HFFc6 (cell line): ENCODE results near the gene ZBTB1. TPM values are rescaled to one million over a fixed set of nuclear protein-coding genes. Genes with fewer than 3 reads are reported as not detected.
"Not testable (repeated sequence)": the region's sequence is repeated elsewhere in the genome, so short reads cannot be mapped to it uniquely, and the experiment has no call there.

Source experiments
- DNase-seq: peaks from one replicate; pipeline ENCODE4 v3.0.0-alpha.2; 2018
- H3K27ac Mint-ChIP-seq: 2 replicates; pipeline ENCODE4 v1.8.0; 2020; ENCODE audit warnings: mild to moderate bottlenecking, mixed read lengths
- H3K27me3 Mint-ChIP-seq: 2 replicates; pipeline ENCODE4 v1.8.0; 2021; ENCODE audit warnings: mild to moderate bottlenecking, moderate library complexity, mixed read lengths; ENCODE audit not compliant: insufficient read depth
- H3K36me3 Mint-ChIP-seq: 2 replicates; pipeline ENCODE4 v1.8.0; 2021; ENCODE audit warnings: low read depth, mixed read lengths
- H3K4me1 Mint-ChIP-seq: 2 replicates; pipeline ENCODE4 v1.8.0; 2020; ENCODE audit warnings: low read depth, mixed read lengths
- H3K4me3 Mint-ChIP-seq: 2 replicates; pipeline ENCODE4 v1.8.0; 2020; ENCODE audit warnings: mild to moderate bottlenecking, moderate library complexity, mixed read lengths
- H3K9me3 Mint-ChIP-seq: 2 replicates; pipeline ENCODE4 v1.8.0; 2020; ENCODE audit warnings: mild to moderate bottlenecking, mixed read lengths
- total RNA-seq, 6 experiments: library from RNA; stranded (reverse); fragmentation: NEBNext Ultra II Directional; extraction: Animal tissue kit (Norgen Biotek cat#: 25700); gene quantifications; 2 replicates in 1 of 6; 3 replicates in 5 of 6; pipeline ENCODE4 v1.2.3, GENCODE V29; 2021
- TF ChIP-seq, protein P1 (sequence below): fragments of 200-600 bp; sonication (generic); IDR thresholded peaks from 2 replicates; pipeline ENCODE4 v1.5.0; 2021; ENCODE audit warnings: antibody characterized with exemption, mild to moderate bottlenecking

ZBTB1 gene
- total RNA-seq, 6 experiments from 2014 or later, result 22.3 to 29.3 (median 25.5) TPM

DNA sequence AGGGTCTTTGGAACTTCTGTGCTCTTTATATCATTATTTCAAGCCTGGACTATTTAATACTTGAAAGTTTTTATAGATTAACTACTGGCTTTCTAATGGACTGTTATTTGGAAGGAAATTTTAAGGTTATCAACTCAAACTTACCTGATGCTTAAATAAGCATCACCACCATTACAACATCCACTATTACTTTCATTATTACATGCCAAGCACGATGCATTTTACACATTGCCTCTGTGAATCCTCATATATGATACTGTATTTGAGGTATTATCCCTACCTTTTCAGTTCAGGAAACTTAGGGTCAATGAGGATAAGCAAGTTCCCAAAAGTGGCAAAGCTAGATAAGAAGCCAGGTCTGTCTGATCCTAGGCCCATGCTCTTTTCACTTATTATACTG, 12.4 kb downstream of the ZBTB1 start:
- no peaks in the 10 kb centered on the region for H3K9me3 Mint-ChIP-seq
- no peak overlapping the region for H3K27ac Mint-ChIP-seq
- peaks cover 40% of the 10 kb centered on the region for H3K4me1 Mint-ChIP-seq
- TF ChIP-seq, protein P1, sequence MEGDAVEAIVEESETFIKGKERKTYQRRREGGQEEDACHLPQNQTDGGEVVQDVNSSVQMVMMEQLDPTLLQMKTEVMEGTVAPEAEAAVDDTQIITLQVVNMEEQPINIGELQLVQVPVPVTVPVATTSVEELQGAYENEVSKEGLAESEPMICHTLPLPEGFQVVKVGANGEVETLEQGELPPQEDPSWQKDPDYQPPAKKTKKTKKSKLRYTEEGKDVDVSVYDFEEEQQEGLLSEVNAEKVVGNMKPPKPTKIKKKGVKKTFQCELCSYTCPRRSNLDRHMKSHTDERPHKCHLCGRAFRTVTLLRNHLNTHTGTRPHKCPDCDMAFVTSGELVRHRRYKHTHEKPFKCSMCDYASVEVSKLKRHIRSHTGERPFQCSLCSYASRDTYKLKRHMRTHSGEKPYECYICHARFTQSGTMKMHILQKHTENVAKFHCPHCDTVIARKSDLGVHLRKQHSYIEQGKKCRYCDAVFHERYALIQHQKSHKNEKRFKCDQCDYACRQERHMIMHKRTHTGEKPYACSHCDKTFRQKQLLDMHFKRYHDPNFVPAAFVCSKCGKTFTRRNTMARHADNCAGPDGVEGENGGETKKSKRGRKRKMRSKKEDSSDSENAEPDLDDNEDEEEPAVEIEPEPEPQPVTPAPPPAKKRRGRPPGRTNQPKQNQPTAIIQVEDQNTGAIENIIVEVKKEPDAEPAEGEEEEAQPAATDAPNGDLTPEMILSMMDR, result no peak
- H3K27me3 Mint-ChIP-seq, result no peaks in the 10 kb centered on the region
- H3K36me3 Mint-ChIP-seq, result no peaks in the 10 kb centered on the region
- H3K4me3 Mint-ChIP-seq, result no peak overlapping the region
- DNase-seq, result no peak

DNA sequence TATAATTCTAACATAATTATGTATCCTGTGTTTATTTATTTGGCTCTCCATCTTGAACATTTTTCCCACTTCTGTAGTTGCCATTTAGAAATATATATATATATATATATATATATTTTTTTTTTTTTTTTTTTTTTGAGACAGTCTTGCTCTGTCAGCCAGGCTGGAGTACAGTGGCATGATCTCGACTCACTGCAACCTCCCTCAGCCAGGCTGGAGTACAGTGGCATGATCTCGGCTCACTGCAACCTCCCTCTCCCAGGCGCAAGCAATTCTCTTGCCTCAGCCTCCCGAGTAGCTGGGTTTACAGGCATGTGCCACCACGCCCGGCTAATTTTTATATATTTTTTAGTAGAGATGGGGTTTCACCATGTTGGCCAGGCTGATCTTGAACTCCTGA, 13.1 kb downstream of the ZBTB1 start:
- H3K4me3 Mint-ChIP-seq, H3K27ac Mint-ChIP-seq, H3K36me3 Mint-ChIP-seq, H3K27me3 Mint-ChIP-seq, DNase-seq, H3K9me3 Mint-ChIP-seq: not testable (repeated sequence)
- H3K4me1 Mint-ChIP-seq, result peaks cover 40% of the 10 kb centered on the region

DNA sequence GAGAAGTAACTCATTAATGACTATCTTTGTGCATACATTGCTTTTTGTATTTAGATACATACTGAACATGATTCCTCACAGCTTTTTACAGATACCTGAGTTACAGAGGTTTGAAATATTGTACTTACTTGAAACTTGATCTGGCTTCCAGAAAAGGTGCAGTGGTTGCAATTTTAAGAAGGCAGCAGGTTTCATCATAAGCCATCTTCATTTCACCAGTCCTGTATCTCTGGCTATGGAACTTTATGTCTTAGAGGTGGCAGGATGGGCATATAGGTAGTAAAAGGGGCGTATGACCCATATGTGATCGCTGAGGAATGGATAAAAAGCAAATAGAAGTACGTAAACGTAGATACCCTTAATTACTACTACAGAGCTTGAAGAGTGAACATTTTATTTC, 13.7 kb downstream of the ZBTB1 start:
- Mint-ChIP-seq H3K36me3 (no peaks in the 10 kb centered on the region), H3K27ac (no peak overlapping the region)

DNA sequence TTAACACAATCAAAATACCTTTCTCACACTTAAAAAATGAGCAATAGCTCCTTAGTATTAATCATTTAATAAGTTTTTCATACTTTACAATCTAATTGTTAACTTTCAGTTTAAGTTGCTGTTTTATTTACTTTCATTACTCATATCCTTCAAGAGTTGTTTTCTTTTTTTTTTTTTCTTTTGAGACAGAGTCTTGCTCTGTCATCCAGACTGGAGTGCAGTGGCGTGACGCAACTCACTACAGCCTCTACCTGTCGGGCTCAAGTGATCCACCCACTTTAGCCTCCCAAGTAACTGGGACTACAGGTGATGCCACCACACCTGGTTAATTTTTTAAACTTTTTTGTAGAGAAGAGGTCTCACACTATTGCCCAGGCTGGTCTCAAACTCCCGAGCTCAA, 16.1 kb downstream of the ZBTB1 start:
- Mint-ChIP-seq H3K27ac (peak overlapping the region; percentile 29; the same call in 1 of the 2 replicates), H3K4me1 (peaks cover 29% of the 10 kb centered on the region), H3K36me3 (peaks cover 8% of the 10 kb centered on the region), H3K9me3 (no peaks in the 10 kb centered on the region), H3K27me3 (no peaks in the 10 kb centered on the region; the same call in 1 of the 2 replicates), H3K4me3 (no peak overlapping the region)
- TF ChIP-seq, protein P1, result no peak
- no peak for DNase-seq

More for the DNA sequence above, 13.7 kb downstream of the ZBTB1 start:
- DNase-seq, result no peak
- Mint-ChIP-seq H3K27me3 (no peaks in the 10 kb centered on the region), H3K4me1 (peaks cover 40% of the 10 kb centered on the region), H3K9me3 (no peaks in the 10 kb centered on the region), H3K4me3 (no peak overlapping the region)
- TF ChIP-seq, protein P1, result no peak

DNA sequence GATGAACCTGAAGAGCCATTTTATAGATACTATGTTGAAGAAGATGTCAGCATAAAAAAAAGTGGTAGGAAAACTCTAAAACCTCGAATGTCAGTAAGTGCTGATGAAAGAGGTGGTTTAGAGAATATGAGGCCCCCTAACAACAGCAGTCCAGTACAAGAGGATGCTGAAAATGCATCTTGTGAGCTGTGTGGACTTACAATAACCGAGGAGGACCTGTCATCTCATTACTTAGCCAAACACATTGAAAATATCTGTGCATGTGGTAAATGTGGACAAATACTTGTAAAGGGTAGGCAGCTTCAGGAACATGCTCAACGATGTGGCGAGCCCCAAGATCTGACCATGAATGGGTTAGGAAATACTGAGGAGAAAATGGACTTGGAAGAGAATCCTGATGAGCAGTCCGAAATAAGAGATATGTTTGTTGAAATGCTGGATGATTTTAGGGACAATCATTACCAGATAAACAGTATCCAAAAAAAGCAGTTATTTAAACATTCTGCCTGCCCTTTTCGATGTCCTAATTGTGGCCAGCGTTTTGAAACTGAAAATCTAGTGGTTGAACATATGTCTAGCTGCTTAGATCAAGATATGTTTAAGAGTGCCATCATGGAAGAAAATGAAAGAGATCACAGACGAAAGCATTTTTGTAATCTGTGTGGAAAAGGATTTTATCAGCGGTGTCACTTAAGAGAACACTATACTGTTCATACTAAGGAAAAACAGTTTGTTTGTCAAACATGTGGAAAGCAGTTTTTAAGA, 18.2 kb downstream of the ZBTB1 start:
- Mint-ChIP-seq H3K4me1 (peaks cover 19% of the 10 kb centered on the region; the same call in 1 of the 2 replicates), H3K27me3 (no peaks in the 10 kb centered on the region; the same call in 1 of the 2 replicates), H3K9me3 (no peaks in the 10 kb centered on the region), H3K4me3 (no peak overlapping the region), H3K36me3 (peaks cover 18% of the 10 kb centered on the region), H3K27ac (no peak overlapping the region)
- DNase-seq, result no peak
- TF ChIP-seq, protein P1, result no peak

DNA sequence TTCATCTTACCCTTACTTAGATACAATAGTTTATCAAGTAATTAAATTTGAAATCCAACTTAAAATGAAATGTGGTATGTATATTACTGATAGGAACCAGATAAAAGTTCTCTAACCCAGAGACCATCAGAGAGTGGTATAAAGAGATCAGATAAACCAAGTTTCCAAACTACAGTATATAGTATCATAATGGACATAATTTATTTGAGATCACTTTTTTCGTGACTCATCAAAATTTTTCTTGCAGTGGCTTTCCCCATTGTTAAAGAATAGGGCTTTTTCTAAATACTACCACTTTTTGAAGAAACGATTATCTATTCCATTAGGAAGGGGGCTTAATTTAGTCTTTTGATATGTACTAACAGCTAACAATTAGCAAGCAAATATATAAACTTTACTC, 20.8 kb downstream of the ZBTB1 start:
- Mint-ChIP-seq H3K4me3 (no peak overlapping the region), H3K27me3 (no peaks in the 10 kb centered on the region; the same call in 1 of the 2 replicates), H3K36me3 (peaks cover 31% of the 10 kb centered on the region), H3K4me1 (peaks cover 37% of the 10 kb centered on the region), H3K27ac (no peak overlapping the region; the same call in 1 of the 2 replicates), H3K9me3 (no peaks in the 10 kb centered on the region)
- TF ChIP-seq, protein P1, result no peak
- DNase-seq, result no peak
